Measurements from ENCODE around the gene PLXDC1.

PLXDC1 gene

GRCh38 chr17:39194089-39194984 is 42.9 kb upstream of the PLXDC1 start:
- TF ChIP-seq, protein P1, sequence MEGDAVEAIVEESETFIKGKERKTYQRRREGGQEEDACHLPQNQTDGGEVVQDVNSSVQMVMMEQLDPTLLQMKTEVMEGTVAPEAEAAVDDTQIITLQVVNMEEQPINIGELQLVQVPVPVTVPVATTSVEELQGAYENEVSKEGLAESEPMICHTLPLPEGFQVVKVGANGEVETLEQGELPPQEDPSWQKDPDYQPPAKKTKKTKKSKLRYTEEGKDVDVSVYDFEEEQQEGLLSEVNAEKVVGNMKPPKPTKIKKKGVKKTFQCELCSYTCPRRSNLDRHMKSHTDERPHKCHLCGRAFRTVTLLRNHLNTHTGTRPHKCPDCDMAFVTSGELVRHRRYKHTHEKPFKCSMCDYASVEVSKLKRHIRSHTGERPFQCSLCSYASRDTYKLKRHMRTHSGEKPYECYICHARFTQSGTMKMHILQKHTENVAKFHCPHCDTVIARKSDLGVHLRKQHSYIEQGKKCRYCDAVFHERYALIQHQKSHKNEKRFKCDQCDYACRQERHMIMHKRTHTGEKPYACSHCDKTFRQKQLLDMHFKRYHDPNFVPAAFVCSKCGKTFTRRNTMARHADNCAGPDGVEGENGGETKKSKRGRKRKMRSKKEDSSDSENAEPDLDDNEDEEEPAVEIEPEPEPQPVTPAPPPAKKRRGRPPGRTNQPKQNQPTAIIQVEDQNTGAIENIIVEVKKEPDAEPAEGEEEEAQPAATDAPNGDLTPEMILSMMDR (IDR thresholded peaks at IDR 0.05) = peak; percentile 59 to 68
- no peaks in the 10 kb centered on the region for H3K9me3 ChIP-seq
- H3K4me3 ChIP-seq = peak overlapping the region; percentile 80 to 95
- peak; percentile 78 to 93 for DNase-seq
- H3K36me3 ChIP-seq = peaks cover 39 to 56% (median 40%) of the 10 kb centered on the region in 3 donors
- intact Hi-C loops (cut with DNase I; ENCODE audit: low total_unique reads) = no loop called here
- H3K4me1 ChIP-seq = peaks cover 0 to 51% (median 41%) of the 10 kb centered on the region in 4 donors
- H3K27me3 ChIP-seq = no peaks in the 10 kb centered on the region
- H3K27ac ChIP-seq = peak overlapping the region; percentile 98 to 100

- H3K36me3 ChIP-seq = peaks cover 47 to 66% (median 48%) of the 10 kb centered on the region in 3 donors
- no peaks in the 10 kb centered on the region for H3K9me3 ChIP-seq
- peak overlapping the region; percentile 98 to 100 for H3K27ac ChIP-seq
- DNase-seq = no peak
- no peaks in the 10 kb centered on the region for H3K27me3 ChIP-seq
- TF ChIP-seq, protein P1 (IDR thresholded peaks at IDR 0.05) = no peak
- no peak overlapping the region for H3K4me3 ChIP-seq
- H3K4me1 ChIP-seq = peaks cover 0 to 45% (median 39%) of the 10 kb centered on the region in 4 donors
- intact Hi-C loops (cut with DNase I; ENCODE audit: low total_unique reads) = no loop called here
Observed at GRCh38 chr17:39193346-39193745, 41.9 kb upstream of the PLXDC1 start.

DNA sequence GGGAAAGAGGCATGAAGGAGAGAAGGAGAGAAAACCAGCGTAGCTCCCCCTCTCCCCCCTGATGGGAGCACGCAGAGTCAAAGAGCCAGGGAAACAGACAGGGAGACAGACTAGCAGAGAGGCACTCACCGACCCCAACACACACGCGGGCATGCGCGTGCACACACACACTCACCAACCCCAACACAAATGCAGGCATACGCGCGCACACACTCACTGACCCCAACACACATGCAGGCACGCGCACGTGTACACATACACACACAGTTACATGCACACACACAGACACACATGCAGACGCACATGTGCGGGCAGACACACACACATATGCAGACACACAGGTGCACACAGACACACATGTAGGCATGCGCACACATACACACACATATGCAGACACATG is 41.5 kb upstream of the PLXDC1 start:
- intact Hi-C loops (cut with DNase I; ENCODE audit: low total_unique reads) = no loop called here
- H3K4me3 ChIP-seq = no peak overlapping the region
- peak overlapping the region in 1 of 2 donors; percentile 100 for H3K27ac ChIP-seq
- TF ChIP-seq, protein P1 (IDR thresholded peaks at IDR 0.05) = no peak
- peaks cover 52 to 70% (median 52%) of the 10 kb centered on the region in 3 donors for H3K36me3 ChIP-seq
- H3K4me1 ChIP-seq = peaks cover 0 to 41% (median 35%) of the 10 kb centered on the region in 4 donors
- DNase-seq = no peak
- no peaks in the 10 kb centered on the region for H3K9me3 ChIP-seq
- H3K27me3 ChIP-seq = no peaks in the 10 kb centered on the region

DNA sequence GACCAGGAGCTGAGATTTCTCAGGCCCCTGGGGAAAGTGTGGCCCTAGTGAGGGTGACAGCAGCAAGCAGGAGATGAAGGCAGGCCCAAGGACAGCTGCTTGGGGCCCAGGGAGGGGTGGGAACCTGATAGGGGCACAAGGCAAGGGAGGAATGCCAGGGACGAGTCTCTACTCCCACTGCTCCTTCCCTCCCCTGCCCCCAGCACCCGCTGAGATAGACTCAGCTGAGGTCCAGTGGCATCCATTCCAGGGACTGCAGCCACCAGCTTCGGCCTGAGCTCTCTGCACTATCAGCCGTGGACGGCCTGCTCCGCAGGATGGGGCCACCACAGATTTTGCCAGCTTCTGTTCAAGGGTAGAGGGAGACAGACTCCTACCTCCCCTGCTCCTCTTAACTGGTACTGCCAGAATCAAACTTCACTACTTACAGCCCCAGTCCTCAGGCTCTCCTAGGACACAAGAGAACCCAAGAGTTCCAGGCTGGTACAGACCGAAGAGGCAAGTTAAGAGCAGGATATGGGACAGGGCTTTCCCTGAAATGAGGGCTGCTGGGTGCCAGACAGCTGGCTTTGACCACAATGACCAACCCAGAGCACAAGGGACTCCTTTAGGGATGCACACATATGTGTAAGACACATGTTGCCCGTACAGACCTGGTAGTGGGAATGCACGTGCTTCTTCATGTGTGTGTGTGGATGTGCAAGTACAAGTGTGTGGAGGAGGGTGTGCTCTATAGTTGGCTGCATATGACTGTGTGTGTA is 40.5 kb upstream of the PLXDC1 start:
- TF ChIP-seq, protein P1 (IDR thresholded peaks at IDR 0.05) = no peak
- Histone ChIP-seq H3K36me3 (peaks cover 62 to 80% (median 62%) of the 10 kb centered on the region in 3 donors), H3K9me3 (no peaks in the 10 kb centered on the region), H3K27me3 (no peaks in the 10 kb centered on the region), H3K4me1 (peaks cover 0 to 38% (median 35%) of the 10 kb centered on the region in 4 donors), H3K27ac (no peak overlapping the region), H3K4me3 (no peak overlapping the region)
- DNase-seq = no peak
- intact Hi-C loops (cut with DNase I; ENCODE audit: low total_unique reads) = no loop called here

- TF ChIP-seq, protein P1 (IDR thresholded peaks at IDR 0.05) = no peak
- H3K27ac ChIP-seq = no peak overlapping the region
- intact Hi-C loops (cut with DNase I; ENCODE audit: low total_unique reads) = no loop called here
- H3K9me3 ChIP-seq = no peaks in the 10 kb centered on the region
- peaks cover 93 to 100% (median 93%) of the 10 kb centered on the region in 3 donors for H3K36me3 ChIP-seq
- no peaks in the 10 kb centered on the region for H3K27me3 ChIP-seq
- no peak overlapping the region for H3K4me3 ChIP-seq
- no peaks in the 10 kb centered on the region for H3K4me1 ChIP-seq
- DNase-seq = no peak
Observed at GRCh38 chr17:39187152-39187830, 35.9 kb upstream of the PLXDC1 start.

All from tibial artery (tissue), 4 donors.